AG08396 (cell line): ENCODE data around the gene ZNF770.
"Not testable (repeated sequence)": the region's sequence is repeated elsewhere in the genome, so short reads cannot be mapped to it uniquely, and the experiment has no call there.

Source experiments
- DNase-seq: peaks from one replicate; pipeline ENCODE4 v3.0.0; 2012; ENCODE audit warnings: low spot score, mixed read lengths

ZNF770 gene

GRCh38 chr15:34976743-34977142 lies 11.3 kb downstream of the ZNF770 start:
- DNase-seq: no peak

- DNase-seq: no peak
Measured at GRCh38 chr15:34976073-34976472, 12.0 kb downstream of the ZNF770 start.

- DNase-seq: no peak
Measured at GRCh38 chr15:34973512-34973911, 14.6 kb downstream of the ZNF770 start.

GRCh38 chr15:34970098-34970643 lies 17.9 kb downstream of the ZNF770 start:
- not testable (repeated sequence) for DNase-seq

DNA sequence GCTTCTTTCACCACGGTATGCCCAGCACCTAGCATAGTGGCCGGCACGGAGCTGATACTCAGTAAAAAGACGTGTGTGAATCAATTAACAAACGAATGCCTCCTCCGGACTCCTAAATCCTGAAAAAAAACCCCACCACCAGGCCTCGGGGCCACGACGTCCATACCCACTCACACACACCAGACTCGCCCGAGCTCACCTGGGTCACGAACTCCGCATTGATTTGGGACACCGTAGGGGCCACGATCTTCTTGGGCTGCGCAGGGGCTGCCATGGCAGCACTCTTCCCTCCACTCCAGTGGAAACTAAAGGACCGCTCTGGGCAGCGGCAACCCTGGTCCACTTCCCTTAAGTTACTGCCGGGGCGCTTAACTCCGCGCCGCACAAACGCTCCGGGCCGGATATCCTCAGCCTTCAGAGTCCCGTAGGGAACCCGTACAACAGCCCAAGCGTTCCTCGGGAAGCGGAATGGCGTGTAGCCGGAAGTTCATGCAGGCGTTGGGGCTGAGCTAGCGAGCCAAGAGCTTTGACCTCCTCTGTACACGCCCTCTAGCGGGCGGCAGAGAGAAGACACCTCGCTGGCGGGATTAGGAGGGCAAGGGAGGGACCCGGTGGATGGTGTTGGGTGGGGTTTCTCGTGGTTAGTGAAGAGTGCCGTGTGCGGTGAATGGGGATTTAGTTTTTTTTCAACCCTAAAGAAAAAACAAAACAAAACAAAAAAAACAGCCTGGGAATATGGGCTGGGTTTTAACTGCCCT lies 18.6 kb downstream of the ZNF770 start, which contains the start of gene AQR:
Gene AQR, minus strand, starts transcription at position 403 of the 758 bp plus-strand sequence. Its CDS starts 129 bp downstream, at position 274.
- peak; percentile 91 for DNase-seq

DNA sequence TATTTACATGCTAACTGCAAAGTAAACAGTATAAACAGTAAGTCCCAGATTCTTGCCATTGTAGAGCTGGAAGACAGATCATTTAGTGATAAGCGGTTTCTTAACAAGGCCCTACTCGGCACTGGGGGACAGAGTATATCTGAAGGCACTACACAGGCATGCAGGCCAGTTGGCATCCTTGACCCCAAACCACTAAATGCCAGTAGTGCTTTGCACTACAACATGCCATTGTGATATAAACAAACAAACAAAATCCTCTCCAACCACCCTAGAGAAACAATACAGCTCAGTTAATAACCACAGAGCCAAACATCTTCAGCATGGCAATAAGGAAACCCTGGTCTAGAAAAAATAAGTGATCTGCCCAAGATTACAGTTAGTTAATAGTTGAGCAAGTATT lies 23.8 kb downstream of the ZNF770 start:
- DNase-seq: no peak

GRCh38 chr15:34953851-34954250 lies 34.2 kb downstream of the ZNF770 start:
- no peak for DNase-seq

GRCh38 chr15:34952481-34952880 lies 35.6 kb downstream of the ZNF770 start:
- DNase-seq: no peak

- DNase-seq: no peak
Measured at GRCh38 chr15:34951993-34952392, 36.1 kb downstream of the ZNF770 start.

GRCh38 chr15:34944936-34945335 lies 43.2 kb downstream of the ZNF770 start:
- no peak for DNase-seq

DNA sequence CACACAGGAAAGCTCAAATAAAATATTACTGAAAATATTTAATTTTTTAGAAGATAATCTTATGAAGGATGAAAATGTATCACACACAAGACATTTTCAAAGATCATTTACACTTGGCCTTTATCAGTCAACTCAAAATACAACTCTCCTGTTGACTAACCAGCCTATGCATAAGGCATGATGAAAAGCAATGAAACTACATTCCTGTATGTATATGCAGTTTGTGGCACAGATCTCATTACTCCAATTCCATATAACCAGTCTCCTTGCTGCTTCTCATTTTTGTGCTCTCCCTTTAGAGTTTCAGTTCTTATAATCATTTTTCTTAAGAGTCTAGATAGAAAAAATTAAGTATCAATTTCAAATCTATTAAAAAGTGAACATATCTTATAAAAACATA lies 44.4 kb downstream of the ZNF770 start:
- no peak for DNase-seq

DNA sequence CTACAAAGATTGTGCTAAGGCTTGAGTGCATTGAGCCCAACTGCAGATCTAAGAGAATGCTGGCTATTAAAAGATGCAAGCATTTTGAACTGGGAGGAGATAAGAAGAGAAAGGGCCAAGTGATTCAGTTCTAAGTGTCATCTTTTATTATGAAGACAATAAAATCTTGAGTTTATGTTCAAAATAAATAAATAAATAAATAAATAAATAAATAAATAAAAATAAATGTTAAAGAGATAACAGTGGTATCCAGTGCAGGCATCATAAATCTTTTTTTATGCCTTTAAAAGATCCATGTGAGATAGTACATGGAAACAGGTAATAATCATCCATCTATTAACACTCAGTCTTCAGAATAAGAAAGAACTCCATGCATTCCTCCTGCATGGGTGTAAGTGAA lies 44.8 kb downstream of the ZNF770 start:
- not testable (repeated sequence) for DNase-seq

DNA sequence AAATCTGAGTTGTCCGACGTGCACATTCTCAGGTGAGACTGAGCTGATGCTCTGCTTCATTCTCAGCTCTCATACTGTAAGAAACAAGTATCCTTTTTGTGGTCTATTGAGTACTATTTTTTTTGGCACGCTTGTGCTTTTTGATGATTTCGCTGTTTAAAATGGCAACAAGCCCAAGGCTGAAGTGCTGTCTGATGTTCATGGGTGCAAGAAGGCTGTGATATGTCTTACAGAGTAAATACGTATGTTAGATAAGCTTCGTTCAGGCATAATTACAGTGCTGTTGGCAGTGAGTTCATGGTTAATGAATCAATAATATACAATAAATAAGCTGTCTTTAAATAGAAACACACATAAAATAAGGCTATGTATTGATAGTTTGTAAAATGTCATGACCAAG lies 45.7 kb downstream of the ZNF770 start:
- no peak for DNase-seq

- DNase-seq: no peak
Measured at GRCh38 chr15:34941831-34942230, 46.3 kb downstream of the ZNF770 start.

- no peak for DNase-seq
Measured at GRCh38 chr15:34941185-34941698, 46.8 kb downstream of the ZNF770 start.

GRCh38 chr15:34933432-34933975 lies 54.6 kb downstream of the ZNF770 start:
- no peak for DNase-seq

- not testable (repeated sequence) for DNase-seq
Measured at GRCh38 chr15:34928349-34928748, 59.7 kb downstream of the ZNF770 start.
